ENCODE measurements around the gene TNFAIP3.

- TF ChIP-seq CTCF (IDR thresholded peaks at IDR 0.05) (no peak), POLR2A (IDR thresholded peaks at IDR 0.05) (no peak)
These were observed 6.6 kb upstream of the TNFAIP3 start for GRCh38 chr6:137860394-137861005.

Measured in tibial nerve (tissue), 3 donors.